MCF 10A (cell line): ENCODE results near the gene SIX2. TPM values are rescaled to one million over a fixed set of nuclear protein-coding genes. Genes with fewer than 3 reads are reported as not detected.

Experiments used
- BruUV-seq: library from RNA; stranded (reverse); fragments of 400-500 nt; replicated peaks from 2 replicates; lab custom pipeline; 2021; lab: Mats Ljungman, UMichigan
- CTCF ChIA-PET: fragments of 300-600 bp; sonication (Branson Sonifier 250); formaldehyde crosslinking; extraction: SDS; loops from one replicate; lab custom pipeline; 2021; ENCODE audit warnings: antibody characterized with exemption, inconsistent platforms; lab: Yijun Ruan, JAX
- POLR2A ChIA-PET: fragments of 300-600, 350-650 bp; sonication (Branson Sonifier 250); formaldehyde crosslinking; extraction: SDS; loops from one replicate; lab custom pipeline; 2020; ENCODE audit warnings: antibody characterized with exemption, inconsistent platforms; lab: Yijun Ruan, JAX
- DNase-seq: peaks from one replicate; pipeline ENCODE4 v3.0.0-alpha.2; 2018; ENCODE audit not compliant: unreplicated experiment
- H3K27ac Mint-ChIP-seq: one replicate; pipeline ENCODE4 v1.8.0; 2022; ENCODE audit warnings: mild to moderate bottlenecking, low read depth, mixed read lengths; ENCODE audit not compliant: unreplicated experiment
- H3K27me3 Mint-ChIP-seq: one replicate; pipeline ENCODE4 v1.8.0; 2022; ENCODE audit warnings: mixed read lengths; ENCODE audit not compliant: insufficient read depth, unreplicated experiment
- H3K36me3 Mint-ChIP-seq: one replicate; pipeline ENCODE4 v1.8.0; 2022; ENCODE audit warnings: mild to moderate bottlenecking, moderate library complexity, mixed read lengths; ENCODE audit not compliant: insufficient read depth, unreplicated experiment
- H3K4me1 Mint-ChIP-seq: one replicate; pipeline ENCODE4 v1.8.0; 2022; ENCODE audit warnings: mixed read lengths; ENCODE audit not compliant: insufficient read depth, unreplicated experiment
- H3K4me3 Mint-ChIP-seq: one replicate; pipeline ENCODE4 v1.8.0; 2022; ENCODE audit warnings: mild to moderate bottlenecking, moderate library complexity, mixed read lengths; ENCODE audit not compliant: unreplicated experiment
- H3K9me3 Mint-ChIP-seq: one replicate; pipeline ENCODE4 v1.8.0; 2022; ENCODE audit warnings: mixed read lengths; ENCODE audit not compliant: unreplicated experiment
- CTCF ChIP-seq: fragments of 200-600 bp; IDR thresholded peaks from one replicate; pipeline ENCODE4 v1.8.0; 2022; ENCODE audit warnings: antibody characterized with exemption, mild to moderate bottlenecking; ENCODE audit not compliant: unreplicated experiment
- intact Hi-C: fragments of 100-400 bp; cut with micrococcal nuclease; formaldehyde crosslinking; loops from 2 replicates; pipeline ENCODE4 v1.14.1; 2022
- total RNA-seq: library from RNA; stranded (reverse); gene quantifications from 2 replicates; pipeline ENCODE4 v1.2.3, GENCODE V29; 2022

SIX2 gene
- total RNA-seq, 1 experiment from 2014 or later: 1.2 TPM

GRCh38 chr2:45003579-45004551 lies 5.4 kb downstream of the SIX2 start:
- Mint-ChIP-seq H3K4me3 (no peak overlapping the region), H3K27ac (no peak overlapping the region), H3K4me1 (peaks cover 7% of the 10 kb centered on the region), H3K27me3 (peaks cover 9% of the 10 kb centered on the region), H3K9me3 (no peaks in the 10 kb centered on the region), H3K36me3 (peaks cover 6% of the 10 kb centered on the region)
- intact Hi-C loops: no loop called here
- no TSS peak for BruUV-seq
- ChIA-PET POLR2A (no interaction called here), CTCF (interaction anchor here (1.3 kb wide), 1 partner anchor 23 kb away, joined by 3 read pairs; no protein-coding TSS in a partner anchor)
- DNase-seq: no peak
- no peak for TF ChIP-seq CTCF

- no TSS peak for BruUV-seq
- no peak overlapping the region for H3K27ac Mint-ChIP-seq
- intact Hi-C loops: no loop called here
- peaks cover 21% of the 10 kb centered on the region for H3K27me3 Mint-ChIP-seq
- POLR2A ChIA-PET: no interaction called here
- DNase-seq: no peak
- H3K9me3 Mint-ChIP-seq: no peaks in the 10 kb centered on the region
- H3K4me3 Mint-ChIP-seq: no peak overlapping the region
- H3K36me3 Mint-ChIP-seq: peaks cover 6% of the 10 kb centered on the region
- H3K4me1 Mint-ChIP-seq: peaks cover 3% of the 10 kb centered on the region
- CTCF ChIA-PET: no interaction called here
- no peak for TF ChIP-seq CTCF
These were observed 6.6 kb downstream of the SIX2 start for GRCh38 chr2:45002686-45003085.

- peaks cover 29% of the 10 kb centered on the region for H3K27me3 Mint-ChIP-seq
- BruUV-seq: no TSS peak
- intact Hi-C loops: no loop called here
- ChIA-PET POLR2A (no interaction called here), CTCF (interaction anchor here (0.9 kb wide), 1 partner anchor 21 kb away, joined by 3 read pairs; no protein-coding TSS in a partner anchor)
- no peak for DNase-seq
- no peaks in the 10 kb centered on the region for H3K9me3 Mint-ChIP-seq
- H3K4me3 Mint-ChIP-seq: no peak overlapping the region
- no peaks in the 10 kb centered on the region for H3K4me1 Mint-ChIP-seq
- peaks cover 6% of the 10 kb centered on the region for H3K36me3 Mint-ChIP-seq
- TF ChIP-seq CTCF: no peak
- no peak overlapping the region for H3K27ac Mint-ChIP-seq
These were observed 7.3 kb downstream of the SIX2 start for GRCh38 chr2:45001869-45002385.
